C4-2B (cell line): ENCODE results near the gene NT5C1B.

ENCODE experiments used
- ZFX ChIP-seq: fragments of 450-650 bp; IDR thresholded peaks from 2 replicates; pipeline ENCODE4 v1.6.1; 2017
- TF ChIP-seq, protein P1 (sequence below): fragments of 450-650 bp; conservative IDR thresholded peaks from 2 replicates; pipeline ENCODE4 v1.5.1; 2017; ENCODE audit warnings: mild to moderate bottlenecking

DNA sequence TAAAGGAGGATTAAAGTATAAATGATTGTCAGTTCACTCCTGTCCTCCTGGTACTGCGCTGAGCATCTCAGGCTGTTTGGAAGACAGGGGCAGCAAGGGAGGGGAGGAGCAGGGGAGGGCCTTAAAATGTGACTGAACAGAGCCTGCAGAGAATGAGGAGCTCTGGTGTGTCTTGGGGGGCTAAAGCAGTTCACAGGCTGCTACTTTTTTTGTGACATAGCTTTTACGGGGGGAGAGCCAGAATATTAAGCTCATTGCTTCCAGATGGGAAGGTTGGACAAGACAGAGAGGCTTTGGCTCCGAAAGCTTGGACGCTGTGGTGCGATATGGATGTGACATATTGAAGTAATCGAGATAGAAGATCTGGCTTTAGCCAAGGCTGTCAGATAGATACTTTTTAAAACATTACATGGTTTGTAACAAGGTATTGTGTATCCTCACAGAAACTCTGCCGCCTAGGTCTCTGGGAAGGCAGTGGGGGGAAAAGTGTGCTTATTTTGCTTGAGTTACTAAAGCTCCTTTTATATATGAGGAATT is 69.4 kb downstream of the NT5C1B start:
- TF ChIP-seq, protein P1, sequence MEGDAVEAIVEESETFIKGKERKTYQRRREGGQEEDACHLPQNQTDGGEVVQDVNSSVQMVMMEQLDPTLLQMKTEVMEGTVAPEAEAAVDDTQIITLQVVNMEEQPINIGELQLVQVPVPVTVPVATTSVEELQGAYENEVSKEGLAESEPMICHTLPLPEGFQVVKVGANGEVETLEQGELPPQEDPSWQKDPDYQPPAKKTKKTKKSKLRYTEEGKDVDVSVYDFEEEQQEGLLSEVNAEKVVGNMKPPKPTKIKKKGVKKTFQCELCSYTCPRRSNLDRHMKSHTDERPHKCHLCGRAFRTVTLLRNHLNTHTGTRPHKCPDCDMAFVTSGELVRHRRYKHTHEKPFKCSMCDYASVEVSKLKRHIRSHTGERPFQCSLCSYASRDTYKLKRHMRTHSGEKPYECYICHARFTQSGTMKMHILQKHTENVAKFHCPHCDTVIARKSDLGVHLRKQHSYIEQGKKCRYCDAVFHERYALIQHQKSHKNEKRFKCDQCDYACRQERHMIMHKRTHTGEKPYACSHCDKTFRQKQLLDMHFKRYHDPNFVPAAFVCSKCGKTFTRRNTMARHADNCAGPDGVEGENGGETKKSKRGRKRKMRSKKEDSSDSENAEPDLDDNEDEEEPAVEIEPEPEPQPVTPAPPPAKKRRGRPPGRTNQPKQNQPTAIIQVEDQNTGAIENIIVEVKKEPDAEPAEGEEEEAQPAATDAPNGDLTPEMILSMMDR: no peak
- no peak for TF ChIP-seq ZFX
